ENCODE measurements around the gene TUBGCP6. TPM values are rescaled to one million over a fixed set of nuclear protein-coding genes. Genes with fewer than 3 reads are reported as not detected.

TUBGCP6 gene
- polyA plus RNA-seq, 1 donor: 38.5 TPM

- no peaks in the 10 kb centered on the region for H3K4me1 ChIP-seq (ENCODE audit: control insufficient read depth, insufficient read depth, low read length)
- H3K4me3 ChIP-seq (ENCODE audit: low read length): no peak overlapping the region
- H3K36me3 ChIP-seq (ENCODE audit: control insufficient read depth, insufficient read depth, low read length): peaks cover 37% of the 10 kb centered on the region
- no peak for DNase-seq
- H3K9me3 ChIP-seq (ENCODE audit: control insufficient read depth, low read depth, low read length): no peaks in the 10 kb centered on the region
- H3K27ac ChIP-seq (ENCODE audit: low read length): no peak overlapping the region
- H3K27me3 ChIP-seq (ENCODE audit: control insufficient read depth, insufficient read depth, low read length): no peaks in the 10 kb centered on the region
- no CpG with 5 or more reads among the region's 11 CpGs for WGBS (ENCODE audit: insufficient coverage, low lambda C conversion rate)
These were observed 8.0 kb downstream of the TUBGCP6 start for GRCh38 chr22:50236731-50237409.

DNA sequence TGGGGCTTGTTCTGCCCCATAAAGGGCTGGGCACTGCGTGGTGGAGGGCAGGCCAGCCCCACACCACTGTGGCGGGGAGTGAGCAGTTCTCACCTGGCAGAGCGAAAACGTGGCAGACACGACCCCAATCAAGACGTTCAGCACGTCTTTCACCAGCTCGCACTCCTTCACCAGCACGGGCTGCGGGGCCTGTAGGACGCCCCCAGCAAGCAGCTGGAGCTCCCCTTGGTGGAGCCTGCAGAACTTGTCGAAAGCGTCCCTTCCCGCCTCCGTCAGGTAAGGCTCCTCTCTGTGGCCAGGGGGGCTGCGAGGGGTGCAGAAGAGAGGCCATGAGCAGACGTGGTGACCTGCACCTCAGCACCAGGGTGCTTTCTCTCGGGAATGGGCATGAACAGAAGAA, 11.6 kb downstream of the TUBGCP6 start:
- Histone ChIP-seq H3K4me1 (ENCODE audit: control insufficient read depth, insufficient read depth, low read length) (no peaks in the 10 kb centered on the region), H3K4me3 (ENCODE audit: low read length) (no peak overlapping the region), H3K9me3 (ENCODE audit: control insufficient read depth, low read depth, low read length) (no peaks in the 10 kb centered on the region), H3K27ac (ENCODE audit: low read length) (no peak overlapping the region), H3K36me3 (ENCODE audit: control insufficient read depth, insufficient read depth, low read length) (peaks cover 37% of the 10 kb centered on the region), H3K27me3 (ENCODE audit: control insufficient read depth, insufficient read depth, low read length) (no peaks in the 10 kb centered on the region)
- no peak for DNase-seq
- no CpG with 5 or more reads among the region's 18 CpGs for WGBS (ENCODE audit: insufficient coverage, low lambda C conversion rate)

GRCh38 chr22:50232481-50233151, 12.2 kb downstream of the TUBGCP6 start:
- DNase-seq: no peak
- peaks cover 40% of the 10 kb centered on the region for H3K36me3 ChIP-seq (ENCODE audit: control insufficient read depth, insufficient read depth, low read length)
- no peak overlapping the region for H3K27ac ChIP-seq (ENCODE audit: low read length)
- H3K9me3 ChIP-seq (ENCODE audit: control insufficient read depth, low read depth, low read length): no peaks in the 10 kb centered on the region
- no peaks in the 10 kb centered on the region for H3K27me3 ChIP-seq (ENCODE audit: control insufficient read depth, insufficient read depth, low read length)
- H3K4me3 ChIP-seq (ENCODE audit: low read length): no peak overlapping the region
- H3K4me1 ChIP-seq (ENCODE audit: control insufficient read depth, insufficient read depth, low read length): no peaks in the 10 kb centered on the region
- 100% methylated on average over 3 of the region's 20 CpGs for WGBS (ENCODE audit: insufficient coverage, low lambda C conversion rate)

- no peak for DNase-seq
- Histone ChIP-seq H3K9me3 (ENCODE audit: control insufficient read depth, low read depth, low read length) (no peaks in the 10 kb centered on the region), H3K4me3 (ENCODE audit: low read length) (no peak overlapping the region), H3K27me3 (ENCODE audit: control insufficient read depth, insufficient read depth, low read length) (no peaks in the 10 kb centered on the region), H3K4me1 (ENCODE audit: control insufficient read depth, insufficient read depth, low read length) (peaks cover 4% of the 10 kb centered on the region), H3K27ac (ENCODE audit: low read length) (no peak overlapping the region), H3K36me3 (ENCODE audit: control insufficient read depth, insufficient read depth, low read length) (peaks cover 53% of the 10 kb centered on the region)
- WGBS (ENCODE audit: insufficient coverage, low lambda C conversion rate): no CpG with 5 or more reads among the region's 16 CpGs
These were observed 15.5 kb downstream of the TUBGCP6 start for GRCh38 chr22:50229370-50229769.

- DNase-seq: no peak
- peaks cover 4% of the 10 kb centered on the region for H3K4me1 ChIP-seq (ENCODE audit: control insufficient read depth, insufficient read depth, low read length)
- no CpG with 5 or more reads among the region's 9 CpGs for WGBS (ENCODE audit: insufficient coverage, low lambda C conversion rate)
- H3K4me3 ChIP-seq (ENCODE audit: low read length): no peak overlapping the region
- H3K27me3 ChIP-seq (ENCODE audit: control insufficient read depth, insufficient read depth, low read length): no peaks in the 10 kb centered on the region
- H3K9me3 ChIP-seq (ENCODE audit: control insufficient read depth, low read depth, low read length): no peaks in the 10 kb centered on the region
- peaks cover 59% of the 10 kb centered on the region for H3K36me3 ChIP-seq (ENCODE audit: control insufficient read depth, insufficient read depth, low read length)
- H3K27ac ChIP-seq (ENCODE audit: low read length): no peak overlapping the region
These were observed 16.5 kb downstream of the TUBGCP6 start for GRCh38 chr22:50228366-50228765.

DNA sequence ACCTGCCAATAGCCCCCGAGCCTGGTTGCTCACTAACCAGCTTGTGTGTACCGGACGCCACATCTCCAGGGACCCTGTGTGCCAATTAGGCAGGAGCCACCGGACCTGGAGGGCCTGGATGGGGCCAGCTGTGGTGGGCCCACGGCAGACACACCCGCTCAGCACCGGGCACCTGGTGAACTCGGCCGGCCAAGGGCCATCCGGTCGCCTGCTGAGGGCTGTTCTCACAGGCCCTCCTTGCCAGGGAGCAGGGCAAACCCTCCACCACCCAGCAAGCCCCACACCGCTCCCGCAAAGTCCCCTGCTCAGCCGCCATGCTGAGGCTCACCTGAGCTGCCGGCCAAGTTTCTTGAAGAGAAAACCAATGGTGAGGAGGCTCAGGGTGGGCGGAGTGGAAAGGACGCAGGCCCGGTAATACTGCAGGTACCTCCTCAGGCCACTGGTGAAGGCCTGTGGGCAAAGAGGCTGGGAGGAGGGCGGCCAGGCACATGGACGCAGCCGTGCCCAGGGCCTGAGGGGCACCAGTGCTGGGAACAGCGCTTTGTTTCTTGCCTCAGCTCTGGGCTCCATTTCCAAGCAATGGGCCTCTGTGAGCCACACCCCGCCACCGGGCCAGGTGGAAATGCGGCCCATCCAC, 17.1 kb downstream of the TUBGCP6 start:
- no peaks in the 10 kb centered on the region for H3K9me3 ChIP-seq (ENCODE audit: control insufficient read depth, low read depth, low read length)
- H3K27ac ChIP-seq (ENCODE audit: low read length): no peak overlapping the region
- H3K4me3 ChIP-seq (ENCODE audit: low read length): no peak overlapping the region
- H3K27me3 ChIP-seq (ENCODE audit: control insufficient read depth, insufficient read depth, low read length): no peaks in the 10 kb centered on the region
- peaks cover 4% of the 10 kb centered on the region for H3K4me1 ChIP-seq (ENCODE audit: control insufficient read depth, insufficient read depth, low read length)
- no peak for DNase-seq
- H3K36me3 ChIP-seq (ENCODE audit: control insufficient read depth, insufficient read depth, low read length): peaks cover 59% of the 10 kb centered on the region
- WGBS (ENCODE audit: insufficient coverage, low lambda C conversion rate): no CpG with 5 or more reads among the region's 25 CpGs

GRCh38 chr22:50226875-50227165, 18.0 kb downstream of the TUBGCP6 start:
- H3K36me3 ChIP-seq (ENCODE audit: control insufficient read depth, insufficient read depth, low read length): peaks cover 63% of the 10 kb centered on the region
- DNase-seq: no peak
- no peaks in the 10 kb centered on the region for H3K9me3 ChIP-seq (ENCODE audit: control insufficient read depth, low read depth, low read length)
- no peaks in the 10 kb centered on the region for H3K27me3 ChIP-seq (ENCODE audit: control insufficient read depth, insufficient read depth, low read length)
- peaks cover 4% of the 10 kb centered on the region for H3K4me1 ChIP-seq (ENCODE audit: control insufficient read depth, insufficient read depth, low read length)
- no peak overlapping the region for H3K27ac ChIP-seq (ENCODE audit: low read length)
- no CpG with 5 or more reads among the region's 18 CpGs for WGBS (ENCODE audit: insufficient coverage, low lambda C conversion rate)
- no peak overlapping the region for H3K4me3 ChIP-seq (ENCODE audit: low read length)

GRCh38 chr22:50226063-50226874, 18.6 kb downstream of the TUBGCP6 start:
- Histone ChIP-seq H3K9me3 (ENCODE audit: control insufficient read depth, low read depth, low read length) (no peaks in the 10 kb centered on the region), H3K36me3 (ENCODE audit: control insufficient read depth, insufficient read depth, low read length) (peaks cover 69% of the 10 kb centered on the region), H3K4me3 (ENCODE audit: low read length) (no peak overlapping the region), H3K27me3 (ENCODE audit: control insufficient read depth, insufficient read depth, low read length) (no peaks in the 10 kb centered on the region), H3K27ac (ENCODE audit: low read length) (no peak overlapping the region), H3K4me1 (ENCODE audit: control insufficient read depth, insufficient read depth, low read length) (peaks cover 4% of the 10 kb centered on the region)
- no peak for DNase-seq
- WGBS (ENCODE audit: insufficient coverage, low lambda C conversion rate): no CpG with 5 or more reads among the region's 31 CpGs

GRCh38 chr22:50225200-50225969, 19.4 kb downstream of the TUBGCP6 start:
- DNase-seq: no peak
- Histone ChIP-seq H3K9me3 (ENCODE audit: control insufficient read depth, low read depth, low read length) (no peaks in the 10 kb centered on the region), H3K36me3 (ENCODE audit: control insufficient read depth, insufficient read depth, low read length) (peaks cover 78% of the 10 kb centered on the region), H3K27ac (ENCODE audit: low read length) (no peak overlapping the region), H3K4me1 (ENCODE audit: control insufficient read depth, insufficient read depth, low read length) (peaks cover 4% of the 10 kb centered on the region), H3K4me3 (ENCODE audit: low read length) (no peak overlapping the region), H3K27me3 (ENCODE audit: control insufficient read depth, insufficient read depth, low read length) (no peaks in the 10 kb centered on the region)
- WGBS (ENCODE audit: insufficient coverage, low lambda C conversion rate): no CpG with 5 or more reads among the region's 24 CpGs

DNA sequence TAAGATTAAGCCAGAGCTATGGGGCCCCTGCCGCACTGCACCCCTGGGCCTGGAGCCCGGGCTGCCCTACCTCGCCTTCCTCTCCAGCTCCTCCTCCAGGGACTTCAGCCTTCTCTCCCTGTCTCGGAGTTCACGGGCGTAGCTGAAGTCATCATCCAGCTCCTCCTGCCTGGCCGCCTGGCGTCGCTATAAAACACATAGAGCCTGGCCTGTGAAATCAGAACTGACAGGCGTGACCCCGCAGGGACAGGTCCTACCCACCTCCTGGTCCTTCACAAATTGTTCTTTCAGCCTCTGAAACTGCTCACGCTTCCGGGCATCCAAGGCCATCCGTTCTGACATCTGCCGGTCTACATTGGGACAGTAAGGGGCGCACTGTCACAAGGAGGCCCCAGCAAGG, 20.8 kb downstream of the TUBGCP6 start:
- peaks cover 7% of the 10 kb centered on the region for H3K4me1 ChIP-seq (ENCODE audit: control insufficient read depth, insufficient read depth, low read length)

More for the DNA sequence above, 20.8 kb downstream of the TUBGCP6 start:
- peaks cover 6% of the 10 kb centered on the region for H3K9me3 ChIP-seq (ENCODE audit: control insufficient read depth, low read depth, low read length)
- no peaks in the 10 kb centered on the region for H3K27me3 ChIP-seq (ENCODE audit: control insufficient read depth, insufficient read depth, low read length)
- H3K27ac ChIP-seq (ENCODE audit: low read length): no peak overlapping the region
- peaks cover 83% of the 10 kb centered on the region for H3K36me3 ChIP-seq (ENCODE audit: control insufficient read depth, insufficient read depth, low read length)
- 100% methylated on average over 2 of the region's 16 CpGs for WGBS (ENCODE audit: insufficient coverage, low lambda C conversion rate)
- no peak overlapping the region for H3K4me3 ChIP-seq (ENCODE audit: low read length)
- DNase-seq: no peak
